Medulla oblongata (tissue), 1 donor: ENCODE data around the gene COL4A5.

Experiments used
- DNase-seq: peaks from one replicate; pipeline ENCODE4 v3.0.0-alpha.2; 2015; ENCODE audit errors: extremely low spot score

Gene COL4A5

DNA sequence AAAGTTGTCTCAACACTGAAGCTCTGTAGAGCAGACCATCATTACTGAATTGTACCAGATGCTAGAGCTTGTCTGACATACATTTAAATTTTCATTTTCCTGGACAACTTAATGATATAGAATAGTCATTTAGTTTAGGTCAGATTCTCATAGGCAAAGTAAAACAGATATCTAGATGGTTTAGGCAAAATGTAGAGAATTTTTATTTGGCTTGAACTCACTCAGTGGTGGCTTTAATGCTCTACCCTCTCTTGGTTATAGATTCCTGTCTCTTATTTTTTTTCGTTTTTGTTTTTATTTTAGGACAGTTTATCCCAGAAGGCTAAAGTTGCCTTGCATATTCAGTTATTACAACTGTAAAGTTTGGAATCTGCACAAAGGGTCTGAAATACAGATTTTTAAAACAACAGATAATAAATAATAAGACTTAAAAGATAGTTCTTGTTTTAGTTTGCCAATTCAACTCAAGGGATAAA, 300.7 kb downstream of the COL4A5 start:
- DNase-seq, result no peak
